A549 (cell line): ENCODE measurements around the gene KLHL35. TPM values are rescaled to one million over a fixed set of nuclear protein-coding genes. Genes with fewer than 3 reads are reported as not detected.

Experiments used
- ATAC-seq, 2 experiments: fragments of 200-7000 bp in 1 of 2; fragments of >200 bp in 1 of 2; cut with Nextera tagmentation in 1 of 2; cut with Tn5 transposase in 1 of 2; 3 replicates each; pipeline versions ENCODE4 v1.8.0 to v1.9.1; 2018 to 2020; ENCODE audit warnings: mild to moderate bottlenecking in 1 of 2, moderate library complexity in 1 of 2
- CTCF ChIA-PET: fragments of 300-600 bp; sonication (Branson Sonifier 250); formaldehyde crosslinking; extraction: SDS; loops from one replicate; lab custom pipeline; 2021; ENCODE audit warnings: antibody characterized with exemption, inconsistent platforms; lab: Yijun Ruan, JAX
- POLR2A ChIA-PET: fragments of 350-600 bp; formaldehyde crosslinking; extraction: SDS; loops from one replicate; lab custom pipeline; 2021; ENCODE audit warnings: antibody characterized with exemption, inconsistent platforms; lab: Yijun Ruan, JAX
- DNase-seq, 2 experiments: peaks; one replicate each; pipeline versions ENCODE4 v3.0.0 to v3.0.0-alpha.2; 2011 to 2016; ENCODE audit warnings: low read depth in 1 of 2, low spot score in 1 of 2
- FAIRE-seq: peaks from 2 replicates; lab custom pipeline; 2011; peaks lifted over from hg19 to GRCh38; lab: Jason Lieb, UNC
- H3K27ac ChIP-seq, 2 experiments: fragments of >200 bp; sonication (Bioruptor Twin); formaldehyde crosslinking; 3 replicates each; pipeline ENCODE4 v1.5.1; 2016 to 2017
- H3K4me1 ChIP-seq: fragments of >200 bp; sonication (Bioruptor Twin); formaldehyde crosslinking; 3 replicates; pipeline ENCODE4 v1.6.1; 2016
- H3K4me2 ChIP-seq: fragments of >200 bp; sonication (Bioruptor Twin); formaldehyde crosslinking; 3 replicates; pipeline ENCODE4 v1.6.1; 2016
- H3K4me3 ChIP-seq: fragments of >200 bp; sonication (Bioruptor Twin); formaldehyde crosslinking; 3 replicates; pipeline ENCODE4 v1.5.1; 2016
- H3K9me3 ChIP-seq: fragments of >200 bp; sonication (Bioruptor Twin); formaldehyde crosslinking; 3 replicates; pipeline ENCODE4 v1.6.1; 2016
- BHLHE40 ChIP-seq: IDR thresholded peaks from 2 replicates; pipeline ENCODE4 v1.6.1; 2012; ENCODE audit warnings: low read depth, low read length, inconsistent platforms
- CEBPB ChIP-seq, 2 experiments: fragments of >200 bp in 1 of 2; sonication (Bioruptor Twin) in 1 of 2; formaldehyde crosslinking in 1 of 2; IDR thresholded peaks; 2 replicates each; pipeline ENCODE4 v1.6.1; 2012 to 2016
- CHD2 ChIP-seq: fragments of 150-350 bp; IDR thresholded peaks from 2 replicates; pipeline ENCODE4 v1.6.1; 2014; ENCODE audit warnings: low read length; ENCODE audit not compliant: partially characterized antibody
- EHF ChIP-seq: fragments of 250-450 bp; sonication (Bioruptor Pico); IDR thresholded peaks from 2 replicates; pipeline ENCODE4 v1.5.0; 2020; ENCODE audit warnings: mild to moderate bottlenecking
- EHMT2 ChIP-seq: fragments of 200-600 bp; sonication (generic); IDR thresholded peaks from 2 replicates; pipeline ENCODE4 v1.6.1; 2016; ENCODE audit warnings: antibody characterized with exemption, low read depth, mild to moderate bottlenecking, moderate library complexity
- FOSB ChIP-seq: fragments of 250-450 bp; sonication (Bioruptor Pico); IDR thresholded peaks from 2 replicates; pipeline ENCODE4 v1.5.0; 2020; ENCODE audit warnings: mild to moderate bottlenecking, moderate library complexity
- FOSL2 ChIP-seq, 2 experiments: fragments of 450-650 bp in 1 of 2; fragments of >200 bp in 1 of 2; sonication (Bioruptor Twin) in 1 of 2; formaldehyde crosslinking; IDR thresholded peaks; 2 replicates each; pipeline versions ENCODE4 v1.5.0 to v1.6.1; 2016 to 2020; ENCODE audit warnings: mild to moderate bottlenecking in 1 of 2, moderate library complexity in 1 of 2
- GATA3 ChIP-seq: IDR thresholded peaks from 2 replicates; pipeline ENCODE4 v1.6.1; 2012; ENCODE audit warnings: borderline replicate concordance
- HDAC2 ChIP-seq: fragments of 200-600 bp; sonication (generic); IDR thresholded peaks from 2 replicates; pipeline ENCODE4 v1.6.1; 2016
- HEYL ChIP-seq: fragments of 250-450 bp; sonication (Bioruptor Pico); IDR thresholded peaks from 2 replicates; pipeline ENCODE4 v1.8.0; 2021; ENCODE audit warnings: mild to moderate bottlenecking, moderate library complexity
- HOXA7 ChIP-seq: fragments of 250-450 bp; sonication (Bioruptor Pico); IDR thresholded peaks from 2 replicates; pipeline ENCODE4 v1.5.0; 2020; ENCODE audit warnings: mild to moderate bottlenecking, moderate library complexity
- HOXB13 ChIP-seq: fragments of 250-450 bp; sonication (Bioruptor Pico); IDR thresholded peaks from 2 replicates; pipeline ENCODE4 v1.5.0; 2020; ENCODE audit warnings: low read depth, mild to moderate bottlenecking, moderate library complexity
- HOXB5 ChIP-seq: fragments of 250-450 bp; sonication (Bioruptor Pico); IDR thresholded peaks from 2 replicates; pipeline ENCODE4 v1.5.0; 2020; ENCODE audit warnings: mild to moderate bottlenecking, moderate library complexity
- JUNB ChIP-seq: fragments of >200 bp; sonication (Bioruptor Twin); formaldehyde crosslinking; IDR thresholded peaks from 2 replicates; pipeline ENCODE4 v1.6.1; 2016
- KDM1A ChIP-seq: fragments of 200-600 bp; sonication (generic); IDR thresholded peaks from 2 replicates; pipeline ENCODE4 v1.6.1; 2016; ENCODE audit warnings: low read depth, mild to moderate bottlenecking
- MAFK ChIP-seq: fragments of 450-650 bp; IDR thresholded peaks from 2 replicates; pipeline ENCODE4 v1.6.1; 2014; ENCODE audit not compliant: partially characterized antibody
- MAX ChIP-seq: IDR thresholded peaks from 2 replicates; pipeline ENCODE4 v1.6.1; 2012
- NPAS2 ChIP-seq: fragments of 250-450 bp; sonication (Bioruptor Pico); IDR thresholded peaks from 2 replicates; pipeline ENCODE4 v1.8.0; 2022; ENCODE audit warnings: mild to moderate bottlenecking, moderate library complexity, borderline replicate concordance
- NR3C1 ChIP-seq: fragments of >200 bp; sonication (Bioruptor Twin); formaldehyde crosslinking; IDR thresholded peaks from 3 replicates; pipeline ENCODE4 v1.6.1; 2017
- PHF8 ChIP-seq: fragments of 200-600 bp; sonication (generic); IDR thresholded peaks from 2 replicates; pipeline ENCODE4 v1.6.1; 2016; ENCODE audit warnings: low read depth, mild to moderate bottlenecking, antibody characterized with exemption, moderate library complexity, borderline replicate concordance
- POLR2A ChIP-seq: IDR thresholded peaks from 2 replicates; pipeline ENCODE4 v1.6.1; 2012; ENCODE audit warnings: mild to moderate bottlenecking, low read length
- POLR2AphosphoS2 ChIP-seq: conservative IDR thresholded peaks from 2 replicates; pipeline ENCODE4 v1.6.1; 2012; ENCODE audit warnings: low read length, improper control_type of control experiment, inconsistent platforms
- RAD21 ChIP-seq, 2 experiments: fragments of >200 bp in 1 of 2; sonication (Bioruptor Twin) in 1 of 2; formaldehyde crosslinking in 1 of 2; IDR thresholded peaks in 1 of 2; conservative IDR thresholded peaks in 1 of 2; 2 replicates in 1 of 2; 3 replicates in 1 of 2; pipeline ENCODE4 v1.6.1; 2012 to 2018; ENCODE audit warnings: inconsistent platforms in 1 of 2
- RCOR1 ChIP-seq: fragments of 150-350 bp; IDR thresholded peaks from 2 replicates; pipeline ENCODE4 v1.6.1; 2014; ENCODE audit warnings: antibody characterized with exemption, low read length, low read depth
- USF2 ChIP-seq: fragments of 450-650 bp; IDR thresholded peaks from 2 replicates; pipeline ENCODE4 v1.6.1; 2014; ENCODE audit warnings: antibody characterized with exemption
- ZFP36 ChIP-seq: fragments of 450-650 bp; IDR thresholded peaks from 2 replicates; pipeline ENCODE4 v1.6.1; 2014; ENCODE audit warnings: borderline replicate concordance; ENCODE audit not compliant: partially characterized antibody
- ZNF302 ChIP-seq: fragments of 250-450 bp; sonication (Bioruptor Pico); IDR thresholded peaks from 2 replicates; pipeline ENCODE4 v1.9.0; 2021; ENCODE audit warnings: inconsistent platforms, mild to moderate bottlenecking, moderate library complexity
- whole genome bisulfite sequencing: methylation state at CpG from one replicate; pipeline ENCODE4 v1.1.6; 2017; ENCODE audit errors: missing lambda C conversion rate; 5-methylcytosine and 5-hydroxymethylcytosine counted together
- polyA plus RNA-seq, 4 experiments: library from polyadenylated mRNA; depleted of rRNA in 3 of 4; stranded (reverse); fragments of >200 nt; fragmentation: RNase III in 1 of 4; extraction: RNeasy Plus Mini Kit Qiagen cat#74134 plus additional on column Dnase treatment in 1 of 4; gene quantifications; 2 replicates in 3 of 4; 3 replicates in 1 of 4; pipeline ENCODE4 v1.2.3, GENCODE V29; 2011 to 2017
- TF ChIP-seq, protein P1 (sequence below): fragments of 250-450 bp; sonication (Bioruptor Pico); IDR thresholded peaks from 2 replicates; pipeline ENCODE4 v1.5.0; 2020; ENCODE audit warnings: low read depth, mild to moderate bottlenecking, moderate library complexity
- TF ChIP-seq, protein P2 (sequence below): fragments of 150-350 bp; IDR thresholded peaks from 2 replicates; pipeline ENCODE4 v1.6.1; 2014; ENCODE audit warnings: low read depth, mild to moderate bottlenecking, low read length

The KLHL35 gene
- polyA plus RNA-seq, 2 of the 4 experiments (the other 2 are of a cell fraction), result 0.56 to 1.0 TPM

GRCh38 chr11:75441804-75442132, 8.8 kb upstream of the KLHL35 start:
- CTCF ChIA-PET, result interaction anchor here (1.1 to 9.3 kb wide), 9 partner anchors 9 to 111 kb away, joined by 3 to 432 read pairs (median 7); partner anchors contain the start of genes GDPD5 and KLHL35
- FAIRE-seq (no peak), DNase-seq (no peak), ATAC-seq (no peak)
- Histone ChIP-seq H3K4me1 (peaks cover 10% of the 10 kb centered on the region; the same call in 2 of the 3 replicates), H3K27ac (no peak overlapping the region), H3K4me3 (no peak overlapping the region), H3K4me2 (no peak overlapping the region), H3K9me3 (no peaks in the 10 kb centered on the region)
- POLR2A ChIA-PET, result no interaction called here
- WGBS, result 68% methylated on average over 7 of the region's 7 CpGs
- no peak for TF ChIP-seq RCOR1
- TF ChIP-seq HEYL, result no peak
- no peak for TF ChIP-seq HOXB5
- no peak for TF ChIP-seq POLR2AphosphoS2
- TF ChIP-seq CEBPB (IDR thresholded peaks at IDR 0.05), result no peak
- TF ChIP-seq FOSL2 (IDR thresholded peaks at IDR 0.05), result no peak
- TF ChIP-seq FOSL2 (CRISPR knock-in tag; IDR thresholded peaks at IDR 0.05), result no peak
- no peak for TF ChIP-seq KDM1A
- no peak for TF ChIP-seq MAX
- TF ChIP-seq EHMT2, result no peak
- TF ChIP-seq MAFK, result no peak
- no peak for TF ChIP-seq ZFP36
- TF ChIP-seq HOXB13, result no peak
- TF ChIP-seq POLR2A, result no peak
- TF ChIP-seq HOXA7 (CRISPR knock-in tag), result no peak
- TF ChIP-seq, protein P1, sequence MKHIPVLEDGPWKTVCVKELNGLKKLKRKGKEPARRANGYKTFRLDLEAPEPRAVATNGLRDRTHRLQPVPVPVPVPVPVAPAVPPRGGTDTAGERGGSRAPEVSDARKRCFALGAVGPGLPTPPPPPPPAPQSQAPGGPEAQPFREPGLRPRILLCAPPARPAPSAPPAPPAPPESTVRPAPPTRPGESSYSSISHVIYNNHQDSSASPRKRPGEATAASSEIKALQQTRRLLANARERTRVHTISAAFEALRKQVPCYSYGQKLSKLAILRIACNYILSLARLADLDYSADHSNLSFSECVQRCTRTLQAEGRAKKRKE (CRISPR knock-in tag), result no peak
- TF ChIP-seq RAD21 (conservative IDR thresholded peaks at IDR 0.05 in 1 of 2, IDR thresholded peaks at IDR 0.05 in 1 of 2), result no peak
- TF ChIP-seq JUNB, result no peak
- TF ChIP-seq ZNF302 (CRISPR knock-in tag), result no peak
- TF ChIP-seq NR3C1, result no peak

DNA sequence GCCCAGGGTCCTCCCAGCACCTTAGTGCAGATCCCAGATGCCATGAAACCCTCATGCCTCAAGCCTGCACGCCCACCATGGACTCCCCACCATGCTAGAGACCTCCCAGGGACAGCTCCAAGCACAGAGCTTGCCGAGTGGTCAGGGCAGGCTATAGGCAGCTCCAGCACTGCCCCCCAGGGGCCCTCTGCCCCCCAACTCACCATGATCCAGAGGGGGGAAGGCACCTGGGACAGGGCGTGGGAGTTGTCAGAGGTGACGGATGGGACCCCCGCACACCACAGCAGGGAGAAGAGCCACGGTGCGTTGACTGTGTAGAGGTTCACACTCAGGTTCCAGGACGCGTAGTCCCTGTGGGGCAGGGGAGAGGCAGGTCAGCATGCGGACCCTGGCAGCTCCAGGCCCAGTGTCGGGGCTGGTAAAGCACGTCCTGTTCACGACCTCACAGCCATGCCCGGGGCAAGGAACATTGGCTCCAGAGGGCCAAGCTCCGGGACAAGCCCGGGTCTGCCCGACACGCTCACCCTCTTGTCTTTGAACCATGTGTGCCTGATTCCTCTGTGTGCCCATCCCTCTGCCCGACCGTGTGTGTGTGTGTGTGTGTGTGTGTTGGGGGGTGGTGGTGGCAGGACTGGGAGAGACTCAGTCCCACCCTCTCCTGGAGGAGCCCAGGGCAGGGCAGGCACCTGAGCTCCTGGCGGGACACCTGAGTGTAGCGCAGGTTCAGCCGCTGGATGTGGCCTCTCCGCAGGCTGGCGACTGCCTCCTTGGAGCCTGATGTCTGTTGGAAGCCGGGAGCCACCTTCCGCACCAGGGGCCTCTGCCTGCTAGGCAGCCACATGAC, 8.2 kb upstream of the KLHL35 start:
- Histone ChIP-seq H3K4me1 (peaks cover 10% of the 10 kb centered on the region; the same call in 2 of the 3 replicates), H3K4me3 (no peak overlapping the region), H3K27ac (no peak overlapping the region), H3K9me3 (no peaks in the 10 kb centered on the region), H3K4me2 (no peak overlapping the region)
- no peak for ATAC-seq
- DNase-seq, result no peak
- ChIA-PET CTCF (interaction anchor here (0.6 to 9.3 kb wide), 15 partner anchors 10 to 184 kb away, joined by 3 to 432 read pairs (median 4); partner anchors contain the start of gene GDPD5), POLR2A (no interaction called here)
- no peak for FAIRE-seq
- 68% methylated on average over 23 of the region's 27 CpGs for WGBS
- no peak for TF ChIP-seq HOXB13
- TF ChIP-seq RAD21 (conservative IDR thresholded peaks at IDR 0.05 in 1 of 2, IDR thresholded peaks at IDR 0.05 in 1 of 2), result no peak
- no peak for TF ChIP-seq NR3C1

DNA sequence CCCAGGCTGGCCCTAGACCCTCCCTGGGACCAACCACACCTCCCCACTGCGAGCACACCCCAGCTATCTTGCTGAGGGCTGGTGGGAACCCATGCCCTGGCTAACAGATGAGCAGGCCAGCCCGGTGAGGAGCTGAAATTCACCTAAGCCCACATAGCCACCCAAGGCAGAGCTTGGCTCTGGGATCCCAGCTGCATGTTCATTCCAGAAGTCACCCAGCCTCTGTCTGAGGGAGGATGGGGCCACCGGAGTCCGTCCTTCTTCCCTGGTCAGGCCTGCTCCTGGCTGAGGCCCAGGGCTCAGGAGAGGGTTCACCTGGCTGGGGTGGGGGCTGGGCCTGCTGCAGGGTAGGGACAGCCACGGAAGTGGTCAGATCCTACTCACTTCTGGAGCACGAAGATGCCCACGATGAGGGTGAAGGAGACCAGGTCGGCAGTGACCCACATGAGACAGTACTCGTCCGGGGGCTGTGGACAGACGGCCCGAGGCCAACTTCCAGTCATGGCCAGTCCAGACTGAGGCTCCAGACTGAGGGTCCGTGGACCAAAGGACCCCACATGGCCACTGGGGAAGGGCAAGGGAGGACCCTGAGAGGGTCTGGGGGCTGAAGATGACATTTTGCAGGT, 6.6 kb upstream of the KLHL35 start:
- FAIRE-seq, result no peak
- WGBS, result 73% methylated on average over 8 of the region's 13 CpGs

More for the DNA sequence above, 6.6 kb upstream of the KLHL35 start:
- ChIA-PET POLR2A (no interaction called here), CTCF (interaction anchor here (0.9 to 9.3 kb wide), 8 partner anchors 10 to 146 kb away, joined by 3 to 432 read pairs (median 7); partner anchors contain the start of gene GDPD5)
- Histone ChIP-seq H3K27ac (no peak overlapping the region), H3K9me3 (no peaks in the 10 kb centered on the region), H3K4me3 (no peak overlapping the region), H3K4me2 (no peak overlapping the region), H3K4me1 (peaks cover 10% of the 10 kb centered on the region; the same call in 2 of the 3 replicates)
- TF ChIP-seq USF2, result no peak
- no peak for TF ChIP-seq BHLHE40
- no peak for TF ChIP-seq FOSB (CRISPR knock-in tag)
- no peak for TF ChIP-seq HOXA7 (CRISPR knock-in tag)
- no peak for TF ChIP-seq NPAS2 (CRISPR knock-in tag)
- TF ChIP-seq, protein P2, sequence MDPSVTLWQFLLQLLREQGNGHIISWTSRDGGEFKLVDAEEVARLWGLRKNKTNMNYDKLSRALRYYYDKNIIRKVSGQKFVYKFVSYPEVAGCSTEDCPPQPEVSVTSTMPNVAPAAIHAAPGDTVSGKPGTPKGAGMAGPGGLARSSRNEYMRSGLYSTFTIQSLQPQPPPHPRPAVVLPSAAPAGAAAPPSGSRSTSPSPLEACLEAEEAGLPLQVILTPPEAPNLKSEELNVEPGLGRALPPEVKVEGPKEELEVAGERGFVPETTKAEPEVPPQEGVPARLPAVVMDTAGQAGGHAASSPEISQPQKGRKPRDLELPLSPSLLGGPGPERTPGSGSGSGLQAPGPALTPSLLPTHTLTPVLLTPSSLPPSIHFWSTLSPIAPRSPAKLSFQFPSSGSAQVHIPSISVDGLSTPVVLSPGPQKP, result no peak
- no peak for TF ChIP-seq CHD2
- TF ChIP-seq GATA3, result no peak
- no peak for TF ChIP-seq HDAC2
- no peak for TF ChIP-seq MAX
- no peak for TF ChIP-seq PHF8
- TF ChIP-seq EHF (CRISPR knock-in tag), result no peak
- no peak for TF ChIP-seq ZNF302 (CRISPR knock-in tag)
- DNase-seq (no peak), ATAC-seq (no peak)
